Activated CD8-positive, alpha-beta T cell treated with anti-CD3 and anti-CD28 coated beads for 36 hours (primary cell): Measurements from ENCODE around the gene QRFP. TPM values are rescaled to one million over a fixed set of nuclear protein-coding genes. Genes with fewer than 3 reads are reported as not detected.

Experiments used
- ATAC-seq: fragments of 200-7000 bp; cut with Tn5 transposase; one replicate; pipeline ENCODE4 v1.10.0; 2021; ENCODE audit warnings: mild to moderate bottlenecking, moderate library complexity
- CTCF ChIA-PET: fragments of 350-600 bp; sonication (Branson Sonifier 250); formaldehyde crosslinking; loops from one replicate; lab custom pipeline; 2021; ENCODE audit warnings: antibody characterized with exemption; lab: Charles Lee
- POLR2A ChIA-PET: fragments of 350-600 bp; sonication (Branson Sonifier 250); formaldehyde crosslinking; loops from one replicate; lab custom pipeline; 2021; ENCODE audit warnings: antibody characterized with exemption; lab: Charles Lee
- DNase-seq: peaks from one replicate; pipeline ENCODE4 v3.0.0-alpha.2; 2020
- H3K27ac Mint-ChIP-seq: one replicate; pipeline ENCODE4 v1.8.0; 2021; ENCODE audit warnings: mild to moderate bottlenecking, mixed read lengths
- H3K27me3 Mint-ChIP-seq: one replicate; pipeline ENCODE4 v1.8.0; 2021; ENCODE audit warnings: mixed read lengths
- H3K36me3 Mint-ChIP-seq: one replicate; pipeline ENCODE4 v1.8.0; 2021; ENCODE audit warnings: low read depth, mixed read lengths
- H3K4me1 Mint-ChIP-seq: one replicate; pipeline ENCODE4 v1.8.0; 2021; ENCODE audit warnings: low read depth, mixed read lengths
- H3K4me3 Mint-ChIP-seq: one replicate; pipeline ENCODE4 v1.8.0; 2021; ENCODE audit warnings: mild to moderate bottlenecking, moderate library complexity, mixed read lengths
- H3K9me3 Mint-ChIP-seq: one replicate; pipeline ENCODE4 v1.8.0; 2021; ENCODE audit warnings: mixed read lengths
- CTCF ChIP-seq: fragments of 200-600 bp; IDR thresholded peaks from one replicate; pipeline ENCODE4 v1.8.0; 2022; ENCODE audit warnings: antibody characterized with exemption, mild to moderate bottlenecking
- intact Hi-C: fragments of 100-400 bp; cut with micrococcal nuclease; formaldehyde crosslinking; loops from one replicate; pipeline ENCODE4 v1.10.0; 2022
- total RNA-seq, 2 experiments: library from RNA; stranded (reverse); gene quantifications; one replicate each; pipeline ENCODE4 v1.2.3, GENCODE V29; 2021

QRFP gene
- total RNA-seq, 2 experiments from 2014 or later, result not detected

DNA sequence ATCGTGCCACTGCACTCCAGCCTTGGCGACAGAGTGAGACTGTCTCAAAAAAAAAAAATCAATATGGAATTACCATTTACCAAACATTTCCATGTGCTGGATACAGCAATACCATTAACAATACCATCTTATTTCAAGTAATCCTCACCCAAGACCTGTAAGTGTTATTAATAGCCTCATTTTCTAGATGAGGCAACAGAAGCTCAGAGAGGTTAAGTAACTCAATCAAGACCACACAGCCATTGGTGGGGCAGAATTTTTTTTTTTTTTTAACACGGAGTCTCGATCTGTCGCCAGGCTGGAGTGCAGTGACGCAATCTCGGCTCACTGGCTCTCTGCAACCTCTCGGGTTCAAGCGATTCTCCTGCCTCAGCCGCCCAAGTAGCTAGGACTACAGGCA is 46.1 kb upstream of the QRFP start:
- no peak for TF ChIP-seq CTCF
- Mint-ChIP-seq H3K27ac (no peak overlapping the region), H3K4me1 (peaks cover 7% of the 10 kb centered on the region), H3K9me3 (no peaks in the 10 kb centered on the region), H3K4me3 (no peak overlapping the region), H3K36me3 (no peaks in the 10 kb centered on the region), H3K27me3 (peaks cover 33% of the 10 kb centered on the region)
- intact Hi-C loops, result no loop called here
- CTCF ChIA-PET, result interaction anchor here (1.6 to 2.2 kb wide), 2 partner anchors 10 to 241 kb away, joined by 3 to 6 read pairs; no protein-coding TSS in a partner anchor
- POLR2A ChIA-PET, result interaction anchor here (0.6 kb wide), 1 partner anchor 92 kb away, joined by 3 read pairs; no protein-coding TSS in a partner anchor
- ATAC-seq (no peak), DNase-seq (no peak)

DNA sequence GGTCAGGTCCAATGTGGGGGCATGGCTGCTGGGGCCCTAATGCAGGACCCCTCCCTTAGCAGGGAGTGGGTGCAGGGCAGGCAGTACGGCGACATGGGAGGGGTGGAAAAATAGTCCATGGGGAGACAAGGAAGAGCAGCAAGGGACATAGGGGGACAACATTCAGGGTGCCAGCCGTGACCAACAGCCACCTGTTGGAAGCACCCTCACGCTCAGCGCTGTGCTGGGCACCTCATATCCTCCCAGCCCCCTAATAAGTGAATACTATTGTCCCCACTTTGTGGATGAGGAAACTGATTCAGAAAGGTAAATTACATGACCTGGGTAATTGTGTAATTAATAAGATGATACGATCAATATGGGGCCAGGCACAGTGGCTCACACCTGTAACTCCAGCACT is 45.5 kb upstream of the QRFP start:
- H3K27ac Mint-ChIP-seq, result no peak overlapping the region
- H3K36me3 Mint-ChIP-seq, result no peaks in the 10 kb centered on the region
- ChIA-PET CTCF (interaction anchor here (0.9 to 2.2 kb wide), 2 partner anchors 11 to 78 kb away, joined by 3 to 6 read pairs; no protein-coding TSS in a partner anchor), POLR2A (interaction anchor here (0.6 kb wide), 1 partner anchor 92 kb away, joined by 3 read pairs; no protein-coding TSS in a partner anchor)
- peaks cover 37% of the 10 kb centered on the region for H3K27me3 Mint-ChIP-seq
- intact Hi-C loops, result no loop called here
- H3K4me3 Mint-ChIP-seq, result no peak overlapping the region
- no peaks in the 10 kb centered on the region for H3K9me3 Mint-ChIP-seq
- DNase-seq, result no peak
- no peak for ATAC-seq
- no peak for TF ChIP-seq CTCF
- peaks cover 7% of the 10 kb centered on the region for H3K4me1 Mint-ChIP-seq

DNA sequence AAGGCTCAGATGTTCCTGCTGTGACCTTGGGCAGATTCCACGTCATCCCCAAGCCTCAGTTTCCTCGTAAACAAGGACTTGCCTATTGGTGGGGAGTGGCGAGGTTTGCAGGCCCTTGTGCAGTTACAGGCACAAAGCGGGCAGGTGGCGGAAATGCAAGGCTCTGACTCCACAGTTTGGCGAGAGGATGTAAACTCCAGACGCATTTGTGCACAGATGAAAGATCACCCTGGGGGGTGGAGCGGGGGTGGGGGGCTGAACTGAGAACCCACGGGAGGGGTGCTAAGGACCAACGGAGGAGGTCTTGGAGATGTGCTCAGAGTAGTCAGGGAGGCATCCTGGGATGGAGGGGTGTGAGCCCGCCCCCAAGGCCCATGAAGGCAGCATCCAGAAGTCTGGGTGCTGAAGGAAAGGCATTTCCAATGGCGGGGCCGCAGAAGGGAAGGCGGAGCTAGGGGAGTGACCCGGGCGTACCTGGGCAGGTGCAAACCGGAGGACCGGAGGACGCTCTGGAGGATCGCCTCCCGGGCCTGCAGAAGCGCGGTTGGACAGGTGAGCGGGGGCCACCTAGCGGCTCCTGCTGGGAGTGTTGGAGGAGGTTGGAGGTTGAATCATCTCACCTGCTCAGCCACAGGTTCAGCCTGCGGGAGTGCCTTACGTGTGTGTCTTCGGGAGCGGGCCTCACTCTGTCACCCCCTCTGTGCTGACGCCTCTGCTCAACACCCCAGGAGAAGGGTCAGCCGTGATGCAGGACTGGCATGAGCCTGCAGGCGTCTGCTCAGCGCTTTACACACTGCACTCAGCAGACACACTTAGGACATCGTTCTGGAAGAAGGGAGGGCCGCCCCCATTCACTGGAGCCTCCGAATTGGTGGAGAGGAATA is 44.3 kb upstream of the QRFP start:
- H3K36me3 Mint-ChIP-seq, result no peaks in the 10 kb centered on the region
- intact Hi-C loops, result no loop called here
- ChIA-PET CTCF (no interaction called here), POLR2A (no interaction called here)
- H3K9me3 Mint-ChIP-seq, result no peaks in the 10 kb centered on the region
- DNase-seq (peak; percentile 86), ATAC-seq (peak; percentile 93)
- peak; percentile 87 for TF ChIP-seq CTCF
- no peak overlapping the region for H3K27ac Mint-ChIP-seq
- H3K4me1 Mint-ChIP-seq, result peaks cover 7% of the 10 kb centered on the region
- peaks cover 40% of the 10 kb centered on the region for H3K27me3 Mint-ChIP-seq
- H3K4me3 Mint-ChIP-seq, result no peak overlapping the region

GRCh38 chr9:130940027-130940549 is 43.5 kb upstream of the QRFP start:
- DNase-seq (no peak), ATAC-seq (no peak)
- CTCF ChIA-PET, result interaction anchor here (0.8 kb wide), 1 partner anchor 239 kb away, joined by 5 read pairs; no protein-coding TSS in a partner anchor
- intact Hi-C loops, result no loop called here
- peaks cover 7% of the 10 kb centered on the region for H3K4me1 Mint-ChIP-seq
- POLR2A ChIA-PET, result no interaction called here
- H3K9me3 Mint-ChIP-seq, result no peaks in the 10 kb centered on the region
- TF ChIP-seq CTCF, result no peak
- no peak overlapping the region for H3K4me3 Mint-ChIP-seq
- no peak overlapping the region for H3K27ac Mint-ChIP-seq
- H3K36me3 Mint-ChIP-seq, result no peaks in the 10 kb centered on the region
- peaks cover 40% of the 10 kb centered on the region for H3K27me3 Mint-ChIP-seq
